B cell (primary cell): ENCODE measurements around the gene PGAP3.

Experiments
- CTCF ChIP-seq: fragments of 200-600 bp; IDR thresholded peaks from one replicate; pipeline ENCODE4 v1.8.0; 2022; ENCODE audit warnings: antibody characterized with exemption, mild to moderate bottlenecking
- EZH2 ChIP-seq: IDR thresholded peaks from 2 replicates; pipeline ENCODE4 v1.6.1; 2012; ENCODE audit warnings: borderline replicate concordance, low read depth, mild to moderate bottlenecking, moderate library complexity, low read length; ENCODE audit not compliant: insufficient read depth, poor library complexity, severe bottlenecking

GRCh38 chr17:39667945-39668924 is 19.6 kb downstream of the PGAP3 start, which contains the start of gene PNMT:
- peak; percentile 79 for TF ChIP-seq CTCF
- no peak for TF ChIP-seq EZH2
